A549 (cell line): ENCODE measurements around the gene NKTR. TPM values are rescaled to one million over a fixed set of nuclear protein-coding genes. Genes with fewer than 3 reads are reported as not detected.

Source experiments
- ATAC-seq, 2 experiments: fragments of 200-7000 bp in 1 of 2; fragments of >200 bp in 1 of 2; cut with Nextera tagmentation in 1 of 2; cut with Tn5 transposase in 1 of 2; 3 replicates each; pipeline versions ENCODE4 v1.8.0 to v1.9.1; 2018 to 2020; ENCODE audit warnings: mild to moderate bottlenecking in 1 of 2, moderate library complexity in 1 of 2
- CTCF ChIA-PET: fragments of 300-600 bp; sonication (Branson Sonifier 250); formaldehyde crosslinking; extraction: SDS; loops from one replicate; lab custom pipeline; 2021; ENCODE audit warnings: antibody characterized with exemption, inconsistent platforms; lab: Yijun Ruan, JAX
- POLR2A ChIA-PET: fragments of 350-600 bp; formaldehyde crosslinking; extraction: SDS; loops from one replicate; lab custom pipeline; 2021; ENCODE audit warnings: antibody characterized with exemption, inconsistent platforms; lab: Yijun Ruan, JAX
- DNase-seq, 2 experiments: peaks; one replicate each; pipeline versions ENCODE4 v3.0.0 to v3.0.0-alpha.2; 2011 to 2016; ENCODE audit warnings: low read depth in 1 of 2, low spot score in 1 of 2
- FAIRE-seq: peaks from 2 replicates; lab custom pipeline; 2011; peaks lifted over from hg19 to GRCh38; lab: Jason Lieb, UNC
- H3K27ac ChIP-seq, 2 experiments: fragments of >200 bp; sonication (Bioruptor Twin); formaldehyde crosslinking; 3 replicates each; pipeline ENCODE4 v1.5.1; 2016 to 2017
- H3K4me1 ChIP-seq: fragments of >200 bp; sonication (Bioruptor Twin); formaldehyde crosslinking; 3 replicates; pipeline ENCODE4 v1.6.1; 2016
- H3K4me2 ChIP-seq: fragments of >200 bp; sonication (Bioruptor Twin); formaldehyde crosslinking; 3 replicates; pipeline ENCODE4 v1.6.1; 2016
- H3K4me3 ChIP-seq: fragments of >200 bp; sonication (Bioruptor Twin); formaldehyde crosslinking; 3 replicates; pipeline ENCODE4 v1.5.1; 2016
- H3K9me3 ChIP-seq: fragments of >200 bp; sonication (Bioruptor Twin); formaldehyde crosslinking; 3 replicates; pipeline ENCODE4 v1.6.1; 2016
- BHLHE40 ChIP-seq: IDR thresholded peaks from 2 replicates; pipeline ENCODE4 v1.6.1; 2012; ENCODE audit warnings: low read depth, low read length, inconsistent platforms
- CBX8 ChIP-seq: fragments of 200-600 bp; sonication (generic); IDR thresholded peaks from 2 replicates; pipeline ENCODE4 v1.6.1; 2016
- CEBPB ChIP-seq, 2 experiments: fragments of >200 bp in 1 of 2; sonication (Bioruptor Twin) in 1 of 2; formaldehyde crosslinking in 1 of 2; IDR thresholded peaks; 2 replicates each; pipeline ENCODE4 v1.6.1; 2012 to 2016
- CHD4 ChIP-seq: fragments of 200-600 bp; sonication (generic); IDR thresholded peaks from 2 replicates; pipeline ENCODE4 v1.6.1; 2016; ENCODE audit warnings: antibody characterized with exemption, mild to moderate bottlenecking, borderline replicate concordance
- EP300 ChIP-seq, 2 experiments: fragments of >200 bp; sonication (Bioruptor Twin); formaldehyde crosslinking; IDR thresholded peaks; 2 replicates in 1 of 2; 3 replicates in 1 of 2; pipeline ENCODE4 v1.6.1; 2016 to 2017
- ESRRA ChIP-seq: fragments of 150-350 bp; IDR thresholded peaks from 2 replicates; pipeline ENCODE4 v1.6.1; 2014; ENCODE audit warnings: mild to moderate bottlenecking, low read length, borderline replicate concordance
- HOXB13 ChIP-seq: fragments of 250-450 bp; sonication (Bioruptor Pico); IDR thresholded peaks from 2 replicates; pipeline ENCODE4 v1.5.0; 2020; ENCODE audit warnings: low read depth, mild to moderate bottlenecking, moderate library complexity
- JUN ChIP-seq, 2 experiments: fragments of >200 bp; sonication (Bioruptor Twin); formaldehyde crosslinking; IDR thresholded peaks; 2 replicates in 1 of 2; 3 replicates in 1 of 2; pipeline ENCODE4 v1.6.1; 2016 to 2017
- KDM1A ChIP-seq: fragments of 200-600 bp; sonication (generic); IDR thresholded peaks from 2 replicates; pipeline ENCODE4 v1.6.1; 2016; ENCODE audit warnings: low read depth, mild to moderate bottlenecking
- MAZ ChIP-seq: fragments of 150-350 bp; IDR thresholded peaks from 2 replicates; pipeline ENCODE4 v1.6.1; 2014; ENCODE audit warnings: antibody characterized with exemption, low read depth, low read length, borderline replicate concordance
- MYC ChIP-seq: IDR thresholded peaks from 2 replicates; pipeline ENCODE4 v1.6.1; 2012; ENCODE audit warnings: mild to moderate bottlenecking, inconsistent platforms, low read length, improper control_type of control experiment, borderline replicate concordance
- NFE2L2 ChIP-seq: fragments of 150-350 bp; conservative IDR thresholded peaks from 2 replicates; pipeline ENCODE4 v1.6.1; 2014; ENCODE audit warnings: low read length
- POLR2A ChIP-seq: IDR thresholded peaks from 2 replicates; pipeline ENCODE4 v1.6.1; 2012; ENCODE audit warnings: mild to moderate bottlenecking, low read length
- RAD21 ChIP-seq, 2 experiments: fragments of >200 bp in 1 of 2; sonication (Bioruptor Twin) in 1 of 2; formaldehyde crosslinking in 1 of 2; IDR thresholded peaks in 1 of 2; conservative IDR thresholded peaks in 1 of 2; 2 replicates in 1 of 2; 3 replicates in 1 of 2; pipeline ENCODE4 v1.6.1; 2012 to 2018; ENCODE audit warnings: inconsistent platforms in 1 of 2
- RFX5 ChIP-seq: fragments of 450-650 bp; IDR thresholded peaks from 2 replicates; pipeline ENCODE4 v1.7.1; 2014; ENCODE audit warnings: antibody characterized with exemption, mild to moderate bottlenecking, moderate library complexity
- SMC3 ChIP-seq: fragments of >200 bp; sonication (Bioruptor Twin); formaldehyde crosslinking; IDR thresholded peaks from 3 replicates; pipeline ENCODE4 v1.6.1; 2018; ENCODE audit warnings: inconsistent platforms
- SREBF2 ChIP-seq: fragments of 450-650 bp; IDR thresholded peaks from 2 replicates; pipeline ENCODE4 v1.6.1; 2014; ENCODE audit warnings: mild to moderate bottlenecking, moderate library complexity
- TP53 ChIP-seq: fragments of 250-450 bp; sonication (Bioruptor Pico); IDR thresholded peaks from 2 replicates; pipeline ENCODE4 v1.5.0; 2021; ENCODE audit warnings: mild to moderate bottlenecking, moderate library complexity
- ZFP36 ChIP-seq: fragments of 450-650 bp; IDR thresholded peaks from 2 replicates; pipeline ENCODE4 v1.6.1; 2014; ENCODE audit warnings: borderline replicate concordance; ENCODE audit not compliant: partially characterized antibody
- ZSCAN20 ChIP-seq: fragments of 250-450 bp; sonication (Bioruptor Pico); IDR thresholded peaks from 2 replicates; pipeline ENCODE4 v1.8.0; 2022; ENCODE audit warnings: mild to moderate bottlenecking, moderate library complexity
- WGBS: methylation state at CpG from one replicate; pipeline ENCODE4 v1.1.6; 2017; ENCODE audit errors: missing lambda C conversion rate; 5-methylcytosine and 5-hydroxymethylcytosine counted together
- polyA plus RNA-seq, 4 experiments: library from polyadenylated mRNA; depleted of rRNA in 3 of 4; stranded (reverse); fragments of >200 nt; fragmentation: RNase III in 1 of 4; extraction: RNeasy Plus Mini Kit Qiagen cat#74134 plus additional on column Dnase treatment in 1 of 4; gene quantifications; 2 replicates in 3 of 4; 3 replicates in 1 of 4; pipeline ENCODE4 v1.2.3, GENCODE V29; 2011 to 2017
- TF ChIP-seq, protein P1 (sequence below): fragments of >200 bp; sonication (Bioruptor Twin); formaldehyde crosslinking; IDR thresholded peaks from 3 replicates; pipeline ENCODE4 v1.5.1; 2016
- TF ChIP-seq, protein P2 (sequence below): fragments of 450-650 bp; IDR thresholded peaks from 2 replicates; pipeline ENCODE4 v1.6.1; 2014; ENCODE audit warnings: antibody characterized with exemption
- TF ChIP-seq, protein P3 (sequence below): fragments of 150-350 bp; IDR thresholded peaks from 2 replicates; pipeline ENCODE4 v1.6.1; 2014; ENCODE audit warnings: low read depth, mild to moderate bottlenecking, low read length

NKTR gene
- polyA plus RNA-seq, 2 of the 4 experiments (the other 2 are of a cell fraction) = 16.2 to 49.3 TPM

DNA sequence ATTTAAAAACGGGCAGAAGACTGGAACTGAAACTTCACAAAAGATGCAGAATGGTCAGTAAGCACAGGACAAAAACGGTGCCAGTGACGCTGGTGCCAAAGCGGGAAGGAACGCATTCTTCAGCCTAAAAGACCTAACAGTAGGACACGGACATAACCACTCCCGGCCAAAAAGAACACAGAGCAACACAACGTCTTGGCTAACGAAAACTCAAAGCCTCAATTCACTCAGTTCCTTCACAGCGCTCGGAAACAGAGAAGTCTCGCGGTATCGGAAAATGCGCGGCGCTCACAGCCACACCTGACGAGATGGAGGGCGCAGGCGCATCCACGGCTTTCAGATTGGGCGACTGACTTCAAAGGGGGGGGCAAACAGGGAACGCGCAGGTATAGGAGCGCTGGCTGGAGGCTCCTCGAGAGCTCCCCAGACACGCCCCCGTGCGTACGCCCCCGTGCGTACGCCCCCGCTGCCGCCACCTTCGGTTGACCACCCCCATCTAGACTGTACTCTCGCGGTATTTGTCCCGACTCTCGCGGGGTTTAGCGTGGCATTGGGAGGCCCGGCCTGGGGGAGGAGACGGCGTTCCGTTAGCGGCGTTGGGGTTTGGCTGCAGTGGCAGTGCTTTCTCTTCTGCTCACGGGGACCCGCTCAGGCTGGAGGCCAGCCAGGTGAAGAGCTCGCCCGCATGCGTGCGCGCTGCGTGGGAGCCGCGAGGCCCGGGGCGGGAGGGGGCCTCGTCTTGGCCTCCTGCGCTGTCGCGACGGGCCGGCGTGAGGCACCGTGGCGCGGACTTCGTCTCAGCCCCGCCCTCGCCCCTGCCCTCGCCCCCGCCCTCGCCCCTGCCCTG, at the start of gene NKTR (continued):
- TF ChIP-seq, protein P1, sequence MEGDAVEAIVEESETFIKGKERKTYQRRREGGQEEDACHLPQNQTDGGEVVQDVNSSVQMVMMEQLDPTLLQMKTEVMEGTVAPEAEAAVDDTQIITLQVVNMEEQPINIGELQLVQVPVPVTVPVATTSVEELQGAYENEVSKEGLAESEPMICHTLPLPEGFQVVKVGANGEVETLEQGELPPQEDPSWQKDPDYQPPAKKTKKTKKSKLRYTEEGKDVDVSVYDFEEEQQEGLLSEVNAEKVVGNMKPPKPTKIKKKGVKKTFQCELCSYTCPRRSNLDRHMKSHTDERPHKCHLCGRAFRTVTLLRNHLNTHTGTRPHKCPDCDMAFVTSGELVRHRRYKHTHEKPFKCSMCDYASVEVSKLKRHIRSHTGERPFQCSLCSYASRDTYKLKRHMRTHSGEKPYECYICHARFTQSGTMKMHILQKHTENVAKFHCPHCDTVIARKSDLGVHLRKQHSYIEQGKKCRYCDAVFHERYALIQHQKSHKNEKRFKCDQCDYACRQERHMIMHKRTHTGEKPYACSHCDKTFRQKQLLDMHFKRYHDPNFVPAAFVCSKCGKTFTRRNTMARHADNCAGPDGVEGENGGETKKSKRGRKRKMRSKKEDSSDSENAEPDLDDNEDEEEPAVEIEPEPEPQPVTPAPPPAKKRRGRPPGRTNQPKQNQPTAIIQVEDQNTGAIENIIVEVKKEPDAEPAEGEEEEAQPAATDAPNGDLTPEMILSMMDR = no peak
- TF ChIP-seq NFE2L2 = no peak
- TF ChIP-seq MYC = no peak
- TF ChIP-seq BHLHE40 = no peak
- TF ChIP-seq HOXB13 (CRISPR knock-in tag) = no peak
- peak; percentile 63 for TF ChIP-seq POLR2A
- TF ChIP-seq RAD21 (conservative IDR thresholded peaks at IDR 0.05 in 1 of 2, IDR thresholded peaks at IDR 0.05 in 1 of 2) = no peak
- TF ChIP-seq ZSCAN20 (CRISPR knock-in tag) = no peak
- TF ChIP-seq SREBF2 = no peak
- TF ChIP-seq CEBPB (IDR thresholded peaks at IDR 0.05) = no peak
- no peak for TF ChIP-seq EP300 (IDR thresholded peaks at IDR 0.05)
- TF ChIP-seq, protein P2, sequence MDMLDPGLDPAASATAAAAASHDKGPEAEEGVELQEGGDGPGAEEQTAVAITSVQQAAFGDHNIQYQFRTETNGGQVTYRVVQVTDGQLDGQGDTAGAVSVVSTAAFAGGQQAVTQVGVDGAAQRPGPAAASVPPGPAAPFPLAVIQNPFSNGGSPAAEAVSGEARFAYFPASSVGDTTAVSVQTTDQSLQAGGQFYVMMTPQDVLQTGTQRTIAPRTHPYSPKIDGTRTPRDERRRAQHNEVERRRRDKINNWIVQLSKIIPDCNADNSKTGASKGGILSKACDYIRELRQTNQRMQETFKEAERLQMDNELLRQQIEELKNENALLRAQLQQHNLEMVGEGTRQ = no peak
- TF ChIP-seq, protein P3, sequence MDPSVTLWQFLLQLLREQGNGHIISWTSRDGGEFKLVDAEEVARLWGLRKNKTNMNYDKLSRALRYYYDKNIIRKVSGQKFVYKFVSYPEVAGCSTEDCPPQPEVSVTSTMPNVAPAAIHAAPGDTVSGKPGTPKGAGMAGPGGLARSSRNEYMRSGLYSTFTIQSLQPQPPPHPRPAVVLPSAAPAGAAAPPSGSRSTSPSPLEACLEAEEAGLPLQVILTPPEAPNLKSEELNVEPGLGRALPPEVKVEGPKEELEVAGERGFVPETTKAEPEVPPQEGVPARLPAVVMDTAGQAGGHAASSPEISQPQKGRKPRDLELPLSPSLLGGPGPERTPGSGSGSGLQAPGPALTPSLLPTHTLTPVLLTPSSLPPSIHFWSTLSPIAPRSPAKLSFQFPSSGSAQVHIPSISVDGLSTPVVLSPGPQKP = no peak

DNA sequence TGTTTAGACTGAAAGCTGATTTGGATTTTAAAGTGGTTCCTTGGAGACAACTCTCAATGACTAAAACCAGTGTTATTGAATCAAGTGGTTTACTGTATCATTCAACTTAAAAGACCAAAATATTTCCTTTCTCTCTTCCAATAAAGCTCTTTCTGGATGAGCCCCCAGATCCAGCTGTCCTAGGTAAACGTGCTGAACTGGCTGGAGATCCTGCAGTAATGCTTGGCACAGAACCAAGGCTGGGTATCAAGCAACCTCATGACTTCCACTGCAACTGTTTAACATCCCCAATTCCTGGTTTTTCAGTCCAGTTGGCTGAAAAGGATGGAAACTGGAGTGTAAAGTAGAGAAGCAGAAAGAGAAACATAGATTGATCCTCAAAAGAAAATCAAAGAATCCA, 47.7 kb upstream of the NKTR start:
- no peak for ATAC-seq
- Histone ChIP-seq H3K9me3 (no peaks in the 10 kb centered on the region), H3K27ac (no peak overlapping the region), H3K4me1 (0 out of 3 replicates have a peak, but pooled peaks cover under 1% of the 10 kb centered on the region), H3K4me2 (no peak overlapping the region), H3K4me3 (no peak overlapping the region)
- FAIRE-seq = no peak
- ChIA-PET CTCF (interaction anchor here (1.2 to 2.0 kb wide), 2 partner anchors 13 to 305 kb away, joined by 5 to 6 read pairs; no protein-coding TSS in a partner anchor), POLR2A (no interaction called here)
- WGBS = 57% methylated on average over 1 of the region's 1 CpG
- TF ChIP-seq MAZ (no peak), TP53 (no peak), RFX5 (no peak), RAD21 (conservative IDR thresholded peaks at IDR 0.05 in 1 of 2, IDR thresholded peaks at IDR 0.05 in 1 of 2) (no peak), KDM1A (no peak), NFE2L2 (no peak), MYC (no peak), HOXB13 (CRISPR knock-in tag) (no peak), CBX8 (no peak), ZFP36 (no peak), JUN (IDR thresholded peaks at IDR 0.05) (no peak), BHLHE40 (no peak), CHD4 (no peak), SMC3 (no peak), ESRRA (no peak)
- TF ChIP-seq, protein P3 = no peak
- DNase-seq = no peak
